HG03060 (cell line): ENCODE data around the gene CD300E.
"Not testable (repeated sequence)": the region's sequence is repeated elsewhere in the genome, so short reads cannot be mapped to it uniquely, and the experiment has no call there.

Source experiments
- ATAC-seq: cut with Tn5 transposase; IDR thresholded peaks from one replicate; pipeline ENCODE4 v1.9.1; 2021; ENCODE audit warnings: low read depth, moderate number of reproducible peaks; ENCODE audit not compliant: unreplicated experiment

Gene CD300E

GRCh38 chr17:74601944-74602572, 21.5 kb downstream of the CD300E start:
- ATAC-seq: no peak

- no peak for ATAC-seq
These were observed 24.0 kb downstream of the CD300E start for GRCh38 chr17:74599448-74599939.

GRCh38 chr17:74599023-74599399, 24.5 kb downstream of the CD300E start:
- no peak for ATAC-seq

GRCh38 chr17:74598346-74599022, 25.1 kb downstream of the CD300E start:
- no peak for ATAC-seq

GRCh38 chr17:74597069-74597790, 26.3 kb downstream of the CD300E start:
- ATAC-seq: no peak

- ATAC-seq: no peak
These were observed 28.3 kb downstream of the CD300E start for GRCh38 chr17:74595037-74595750.

GRCh38 chr17:74592087-74592990, 31.2 kb downstream of the CD300E start, which contains the start of gene CD300LD:
TSS of gene CD300LD (minus strand) at chr17:74592283. CDS start at chr17:74592202, 81 bp downstream.
- no peak for ATAC-seq

- ATAC-seq: no peak
These were observed 32.0 kb downstream of the CD300E start for GRCh38 chr17:74591503-74591902.

- no peak for ATAC-seq
These were observed 37.8 kb downstream of the CD300E start for GRCh38 chr17:74585711-74586110.

- no peak for ATAC-seq
These were observed 39.1 kb downstream of the CD300E start for GRCh38 chr17:74584292-74585060.

- no peak for ATAC-seq
These were observed 40.9 kb downstream of the CD300E start for GRCh38 chr17:74582633-74583032.

GRCh38 chr17:74579900-74580299, 43.6 kb downstream of the CD300E start:
- no peak for ATAC-seq

GRCh38 chr17:74578979-74579378, 44.6 kb downstream of the CD300E start:
- ATAC-seq: no peak

GRCh38 chr17:74574489-74575142, 48.9 kb downstream of the CD300E start:
- ATAC-seq: no peak

- not testable (repeated sequence) for ATAC-seq
These were observed 49.9 kb downstream of the CD300E start for GRCh38 chr17:74573635-74574034.

GRCh38 chr17:74573169-74573568, 50.4 kb downstream of the CD300E start:
- ATAC-seq: no peak

GRCh38 chr17:74571621-74572270, 51.8 kb downstream of the CD300E start:
- ATAC-seq: no peak
